GM13976 (cell line): ENCODE data around the gene U2AF2.
A peak's percentile ranks its signal among the peaks of the same experiment; 100 is the strongest.

Experiments
- DNase-seq: peaks from one replicate; pipeline ENCODE4 v3.0.0; 2012; ENCODE audit warnings: low spot score
- CTCF ChIP-seq: IDR thresholded peaks from 2 replicates; pipeline ENCODE4 v1.5.1; 2012; ENCODE audit warnings: borderline replicate concordance, mild to moderate bottlenecking; ENCODE audit not compliant: insufficient read depth; ENCODE audit errors: extremely low read depth, missing control alignments, control extremely low read depth
- in situ Hi-C: fragments of 300-500 bp; cut with MboI; formaldehyde crosslinking; loops from one replicate; pipeline ENCODE4 v1.12.0; 2022; ENCODE audit warnings: low sequenced_read_pairs, mixed read lengths, inconsistent platforms; ENCODE audit not compliant: unreplicated experiment

Gene U2AF2

GRCh38 chr19:55654868-55655647 lies at the start of gene U2AF2:
TSS of gene U2AF2 (plus strand) at chr19:55655035. CDS start at chr19:55655105, 70 bp downstream.
- in situ Hi-C loops = no loop called here
- peak; percentile 97 for DNase-seq
- TF ChIP-seq CTCF = no peak

- no peak for TF ChIP-seq CTCF
- in situ Hi-C loops = no loop called here
- peak; percentile 96 for DNase-seq
Measured at GRCh38 chr19:55605207-55605636, 49.6 kb upstream of the U2AF2 start.

GRCh38 chr19:55605637-55606470 lies 49.0 kb upstream of the U2AF2 start, which contains the start of gene ZNF865:
TSS of gene ZNF865 (plus strand) at chr19:55605647. CDS start at chr19:55613619, 7,972 bp downstream.
- peak; percentile 78 for DNase-seq
- peak; percentile 77 for TF ChIP-seq CTCF
- in situ Hi-C loops = no loop called here

GRCh38 chr19:55606471-55606787 lies 48.4 kb upstream of the U2AF2 start:
- in situ Hi-C loops = no loop called here

GRCh38 chr19:55606817-55607216 lies 48.0 kb upstream of the U2AF2 start:
- in situ Hi-C loops = no loop called here
- DNase-seq = no peak
- TF ChIP-seq CTCF = no peak

More at GRCh38 chr19:55606471-55606787, 48.4 kb upstream of the U2AF2 start:
- DNase-seq = no peak
- no peak for TF ChIP-seq CTCF

GRCh38 chr19:55609326-55609725 lies 45.5 kb upstream of the U2AF2 start:
- in situ Hi-C loops = no loop called here
- DNase-seq = no peak
- TF ChIP-seq CTCF = no peak
